Thyroid gland (tissue), 4 donors: ENCODE data around the gene CACNA2D3.

Experiments used
- POLR2A ChIP-seq, 2 donors: fragments of 450-650 bp; IDR thresholded peaks; one replicate each; pipeline ENCODE4 v1.6.1; 2017; ENCODE audit warnings: antibody characterized with exemption in 2 of 2, mild to moderate bottlenecking in 2 of 2, moderate library complexity in 1 of 2
- TF ChIP-seq, protein P1 (sequence below), 6 experiments: fragments of 200-600 bp in 3 of 6; fragments of 450-650 bp in 3 of 6; sonication (generic) in 3 of 6; IDR thresholded peaks; one replicate each; pipeline ENCODE4 v1.5.1; 2016 to 2019; ENCODE audit warnings: antibody characterized with exemption in 6 of 6, mild to moderate bottlenecking in 2 of 6, inconsistent platforms in 1 of 6, moderate library complexity in 1 of 6

DNA sequence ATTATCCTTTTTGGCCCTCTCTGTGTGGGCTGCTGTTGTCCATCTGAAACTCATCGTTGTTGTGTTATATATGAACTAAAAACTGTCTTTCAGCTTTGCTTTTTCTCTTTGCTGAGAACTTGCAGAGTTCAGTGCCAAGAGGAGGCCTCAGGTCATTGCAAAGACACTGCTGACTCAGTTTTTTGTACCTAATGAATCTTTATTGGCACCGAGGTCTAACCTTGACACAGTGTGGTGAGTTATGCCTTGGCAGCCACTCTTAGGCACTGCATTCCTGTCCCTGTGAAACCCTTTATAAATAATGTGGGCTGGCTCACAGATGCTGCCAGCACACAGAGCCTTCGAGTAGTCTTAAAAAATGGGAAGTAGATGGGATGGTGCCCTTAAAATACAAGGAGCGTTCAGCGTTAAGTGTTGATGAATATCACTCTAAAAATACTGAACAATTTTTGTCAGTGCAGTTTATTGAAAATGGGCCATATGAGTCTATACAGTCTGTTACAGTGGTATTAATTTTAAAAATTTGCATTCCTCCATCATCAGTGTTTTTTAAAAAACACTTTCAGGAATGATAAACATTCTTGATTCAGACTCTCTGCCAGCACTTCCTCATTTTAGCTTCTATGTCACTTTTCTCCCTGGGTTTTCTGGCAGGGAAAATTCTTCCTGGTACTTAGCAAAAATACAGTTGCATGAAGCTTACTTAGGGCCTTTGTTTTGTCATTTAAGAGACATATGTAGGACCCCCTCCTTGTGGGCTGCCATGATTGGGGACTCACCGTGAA lies 234.1 kb downstream of the CACNA2D3 start:
- TF ChIP-seq, protein P1, sequence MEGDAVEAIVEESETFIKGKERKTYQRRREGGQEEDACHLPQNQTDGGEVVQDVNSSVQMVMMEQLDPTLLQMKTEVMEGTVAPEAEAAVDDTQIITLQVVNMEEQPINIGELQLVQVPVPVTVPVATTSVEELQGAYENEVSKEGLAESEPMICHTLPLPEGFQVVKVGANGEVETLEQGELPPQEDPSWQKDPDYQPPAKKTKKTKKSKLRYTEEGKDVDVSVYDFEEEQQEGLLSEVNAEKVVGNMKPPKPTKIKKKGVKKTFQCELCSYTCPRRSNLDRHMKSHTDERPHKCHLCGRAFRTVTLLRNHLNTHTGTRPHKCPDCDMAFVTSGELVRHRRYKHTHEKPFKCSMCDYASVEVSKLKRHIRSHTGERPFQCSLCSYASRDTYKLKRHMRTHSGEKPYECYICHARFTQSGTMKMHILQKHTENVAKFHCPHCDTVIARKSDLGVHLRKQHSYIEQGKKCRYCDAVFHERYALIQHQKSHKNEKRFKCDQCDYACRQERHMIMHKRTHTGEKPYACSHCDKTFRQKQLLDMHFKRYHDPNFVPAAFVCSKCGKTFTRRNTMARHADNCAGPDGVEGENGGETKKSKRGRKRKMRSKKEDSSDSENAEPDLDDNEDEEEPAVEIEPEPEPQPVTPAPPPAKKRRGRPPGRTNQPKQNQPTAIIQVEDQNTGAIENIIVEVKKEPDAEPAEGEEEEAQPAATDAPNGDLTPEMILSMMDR (IDR thresholded peaks at IDR 0.05): no peak
- TF ChIP-seq POLR2A (IDR thresholded peaks at IDR 0.05): peak in 1 of 2 donors; percentile 13
